ENCODE measurements around the gene HHIPL1. TPM values are rescaled to one million over a fixed set of nuclear protein-coding genes. Genes with fewer than 3 reads are reported as not detected.

Gene HHIPL1
- total and polyA plus RNA-seq, 2 experiments from 2014 or later: 0.83 to 1.2 TPM

- Histone ChIP-seq H3K27ac (no peak overlapping the region), H3K36me3 (no peaks in the 10 kb centered on the region), H3K27me3 (no peaks in the 10 kb centered on the region), H3K4me3 (no peak overlapping the region), H3K4me1 (ENCODE audit: low read depth) (peaks cover 6% of the 10 kb centered on the region), H3K9me3 (ENCODE audit: low read depth) (no peaks in the 10 kb centered on the region)
- no peak for TF ChIP-seq CTCF (IDR thresholded peaks at IDR 0.05; ENCODE audit: low read depth, low read length)
- no peak for DNase-seq (ENCODE audit: low read depth in 1 of 2, low spot score in 1 of 2)
These were observed 81.7 kb downstream of the HHIPL1 start for GRCh38 chr14:99726538-99727095.

GRCh38 chr14:99727096-99727870 is 82.4 kb downstream of the HHIPL1 start:
- DNase-seq (ENCODE audit: low read depth in 1 of 2, low spot score in 1 of 2): no peak

GRCh38 chr14:99728231-99728920 is 83.4 kb downstream of the HHIPL1 start:
- no peaks in the 10 kb centered on the region for H3K36me3 ChIP-seq
- H3K4me1 ChIP-seq (ENCODE audit: low read depth): peaks cover 6% of the 10 kb centered on the region
- no peak overlapping the region for H3K27ac ChIP-seq
- no peak for TF ChIP-seq CTCF (IDR thresholded peaks at IDR 0.05; ENCODE audit: low read depth, low read length)
- no peak overlapping the region for H3K4me3 ChIP-seq
- peaks cover 5% of the 10 kb centered on the region for H3K27me3 ChIP-seq
- no peaks in the 10 kb centered on the region for H3K9me3 ChIP-seq (ENCODE audit: low read depth)
- no peak for DNase-seq (ENCODE audit: low read depth in 1 of 2, low spot score in 1 of 2)

More at GRCh38 chr14:99727096-99727870, 82.4 kb downstream of the HHIPL1 start:
- Histone ChIP-seq H3K27ac (no peak overlapping the region), H3K27me3 (peaks cover 5% of the 10 kb centered on the region), H3K36me3 (no peaks in the 10 kb centered on the region), H3K4me1 (ENCODE audit: low read depth) (peaks cover 6% of the 10 kb centered on the region), H3K9me3 (ENCODE audit: low read depth) (no peaks in the 10 kb centered on the region), H3K4me3 (no peak overlapping the region)
- no peak for TF ChIP-seq CTCF (IDR thresholded peaks at IDR 0.05; ENCODE audit: low read depth, low read length)

- Histone ChIP-seq H3K36me3 (no peaks in the 10 kb centered on the region), H3K9me3 (ENCODE audit: low read depth) (no peaks in the 10 kb centered on the region), H3K4me1 (ENCODE audit: low read depth) (peaks cover 6% of the 10 kb centered on the region), H3K27ac (no peak overlapping the region), H3K4me3 (no peak overlapping the region), H3K27me3 (peaks cover 5% of the 10 kb centered on the region)
- DNase-seq (ENCODE audit: low read depth in 1 of 2, low spot score in 1 of 2): no peak
- TF ChIP-seq CTCF (IDR thresholded peaks at IDR 0.05; ENCODE audit: low read depth, low read length): no peak
These were observed 84.1 kb downstream of the HHIPL1 start for GRCh38 chr14:99728981-99729451.

Other genes with a start within 250 kb of the HHIPL1 start
- 59.4 and 67.5 TPM in 2 replicates for gene SETD3, start 164.3 kb upstream of the HHIPL1 start, total RNA-seq
- gene SETD3, start 164.3 kb upstream of the HHIPL1 start, polyA plus RNA-seq: 60.1 and 71.4 TPM in 2 replicates
- gene CCNK, start 163.7 kb upstream of the HHIPL1 start, total RNA-seq: 14.2 and 17.3 TPM in 2 replicates
- gene CCNK, start 163.7 kb upstream of the HHIPL1 start, polyA plus RNA-seq: 13.3 and 13.7 TPM in 2 replicates
- 45.7 and 46.5 TPM in 2 replicates for gene CCDC85C, start 40.9 kb upstream of the HHIPL1 start, total RNA-seq
- gene CCDC85C, start 40.9 kb upstream of the HHIPL1 start, polyA plus RNA-seq: 38.2 and 39.6 TPM in 2 replicates
- gene CYP46A1, start 39.2 kb downstream of the HHIPL1 start, total RNA-seq: 11.1 and 14.2 TPM in 2 replicates
- 15.0 and 18.5 TPM in 2 replicates for gene CYP46A1, start 39.2 kb downstream of the HHIPL1 start, polyA plus RNA-seq
- 16.6 and 28.0 TPM in 2 replicates for gene EML1, start 148.3 kb downstream of the HHIPL1 start, total RNA-seq
- 16.7 and 16.9 TPM in 2 replicates for gene EML1, start 148.3 kb downstream of the HHIPL1 start, polyA plus RNA-seq

Data from cardiac muscle cell (in vitro differentiated cells and primary cell).